Stimulated activated naive B cell treated with anti-CD40 and anti-IgM and Interleukin-4, amounts not matched to agents 10 μg/mL and 1 μg/mL and 100 μg/mL, for 72 hours (primary cell): Measurements from ENCODE around the gene CPT1B.
"Not testable (repeated sequence)": the region's sequence is repeated elsewhere in the genome, so short reads cannot be mapped to it uniquely, and the experiment has no call there.

Source experiments
- ATAC-seq, 2 donors: fragments of 150-1000 bp; cut with Tn5 transposase; replicated peaks; 2 replicates each; pipeline ENCODE4 v1.10.0; 2021; ENCODE audit warnings: moderate library complexity in 1 of 2
- DNase-seq: peaks from one replicate; pipeline ENCODE4 v3.0.0; 2021
- H3K27ac Mint-ChIP-seq: one replicate; pipeline ENCODE4 v1.8.0; 2022; ENCODE audit warnings: mild to moderate bottlenecking, mixed read lengths
- H3K27me3 Mint-ChIP-seq, 2 donors: one replicate each; pipeline ENCODE4 v1.8.0; 2022; ENCODE audit warnings: mixed read lengths in 2 of 2
- H3K36me3 Mint-ChIP-seq, 2 donors: one replicate each; pipeline ENCODE4 v1.8.0; 2022; ENCODE audit warnings: mixed read lengths in 2 of 2, mild to moderate bottlenecking in 1 of 2
- H3K4me1 Mint-ChIP-seq, 2 donors: one replicate each; pipeline ENCODE4 v1.8.0; 2022; ENCODE audit warnings: mixed read lengths in 2 of 2, mild to moderate bottlenecking in 1 of 2
- H3K4me3 Mint-ChIP-seq, 2 donors: one replicate each; pipeline ENCODE4 v1.8.0; 2022; ENCODE audit warnings: mild to moderate bottlenecking in 2 of 2, mixed read lengths in 2 of 2, moderate library complexity in 1 of 2
- H3K9me3 Mint-ChIP-seq, 2 donors: one replicate each; pipeline ENCODE4 v1.8.0; 2022; ENCODE audit warnings: mixed read lengths in 2 of 2, mild to moderate bottlenecking in 1 of 2

CPT1B gene

DNA sequence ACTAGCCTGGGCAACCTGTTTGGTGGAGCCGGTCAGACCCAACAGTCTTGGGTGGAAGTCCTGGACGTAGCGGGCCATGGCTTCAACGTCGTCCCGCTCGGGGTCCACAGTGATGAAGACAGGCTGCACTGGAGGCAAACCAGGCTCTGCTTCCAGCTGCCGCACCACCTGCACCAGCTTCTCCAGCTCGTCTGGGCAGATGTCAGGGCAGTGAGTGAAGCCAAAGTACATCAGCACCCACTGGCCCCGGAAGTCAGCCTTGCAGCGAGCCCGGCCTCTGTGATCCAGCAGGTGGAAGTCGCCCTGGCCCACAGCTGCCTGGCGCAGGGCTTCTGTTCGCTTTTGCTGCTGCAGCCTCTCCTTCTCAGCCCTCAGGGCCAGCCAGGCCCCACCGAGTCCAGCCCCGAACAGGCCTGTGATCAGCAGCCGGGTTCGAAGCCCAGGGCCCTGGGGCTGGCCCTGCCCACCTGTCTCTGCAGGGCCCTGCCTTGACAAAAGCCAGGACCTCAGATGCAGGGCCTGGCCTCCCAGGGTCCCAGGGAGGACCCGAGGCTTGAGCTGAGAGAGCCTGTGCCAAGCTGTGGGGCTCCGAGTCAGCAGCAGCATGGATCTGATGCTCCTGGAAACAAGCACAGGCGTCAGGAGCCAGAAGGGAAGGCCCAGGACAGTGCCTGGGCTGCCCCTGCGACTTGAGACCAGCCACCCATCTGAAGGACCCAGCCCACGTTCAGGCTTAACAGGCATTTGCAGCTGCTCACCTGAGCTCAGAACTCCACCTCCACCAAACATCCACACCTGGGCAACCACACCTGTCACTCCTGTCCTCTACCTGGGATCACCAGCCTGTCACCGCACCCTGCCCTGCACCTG, 54.2 kb downstream of the CPT1B start:
- H3K4me1 Mint-ChIP-seq, result peaks cover 36 to 62% of the 10 kb centered on the region in 2 donors
- H3K4me3 Mint-ChIP-seq, result peak overlapping the region; percentile 92 to 93
- peaks cover 59 to 61% of the 10 kb centered on the region in 2 donors for H3K36me3 Mint-ChIP-seq
- peak overlapping the region; percentile 96 for H3K27ac Mint-ChIP-seq
- H3K9me3 Mint-ChIP-seq, result no peaks in the 10 kb centered on the region
- DNase-seq, result no peak
- no peak for ATAC-seq
- H3K27me3 Mint-ChIP-seq, result no peaks in the 10 kb centered on the region

DNA sequence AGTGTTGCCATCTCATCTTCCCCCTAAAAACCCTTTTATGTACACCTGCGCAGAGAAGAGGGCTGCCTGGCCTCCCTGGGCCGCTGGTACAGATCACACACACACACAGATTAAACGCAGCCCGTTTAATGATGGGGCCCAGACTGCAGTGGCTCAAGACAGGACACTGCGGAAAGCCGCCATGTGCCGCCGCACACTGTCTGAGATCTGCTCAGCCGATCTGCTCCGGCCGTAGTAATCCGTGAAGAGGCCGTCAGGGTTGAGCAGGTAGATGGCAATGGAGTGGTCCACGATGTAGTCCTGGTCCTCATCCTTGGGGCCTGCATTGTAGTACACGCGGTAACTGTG, 54.8 kb downstream of the CPT1B start:
- DNase-seq, result no peak
- Mint-ChIP-seq H3K36me3 (peaks cover 59 to 60% of the 10 kb centered on the region in 2 donors), H3K4me3 (peak overlapping the region; percentile 14 to 93), H3K27me3 (no peaks in the 10 kb centered on the region), H3K9me3 (no peaks in the 10 kb centered on the region), H3K27ac (peak overlapping the region; percentile 96), H3K4me1 (peaks cover 30 to 56% of the 10 kb centered on the region in 2 donors)
- ATAC-seq, result no peak

DNA sequence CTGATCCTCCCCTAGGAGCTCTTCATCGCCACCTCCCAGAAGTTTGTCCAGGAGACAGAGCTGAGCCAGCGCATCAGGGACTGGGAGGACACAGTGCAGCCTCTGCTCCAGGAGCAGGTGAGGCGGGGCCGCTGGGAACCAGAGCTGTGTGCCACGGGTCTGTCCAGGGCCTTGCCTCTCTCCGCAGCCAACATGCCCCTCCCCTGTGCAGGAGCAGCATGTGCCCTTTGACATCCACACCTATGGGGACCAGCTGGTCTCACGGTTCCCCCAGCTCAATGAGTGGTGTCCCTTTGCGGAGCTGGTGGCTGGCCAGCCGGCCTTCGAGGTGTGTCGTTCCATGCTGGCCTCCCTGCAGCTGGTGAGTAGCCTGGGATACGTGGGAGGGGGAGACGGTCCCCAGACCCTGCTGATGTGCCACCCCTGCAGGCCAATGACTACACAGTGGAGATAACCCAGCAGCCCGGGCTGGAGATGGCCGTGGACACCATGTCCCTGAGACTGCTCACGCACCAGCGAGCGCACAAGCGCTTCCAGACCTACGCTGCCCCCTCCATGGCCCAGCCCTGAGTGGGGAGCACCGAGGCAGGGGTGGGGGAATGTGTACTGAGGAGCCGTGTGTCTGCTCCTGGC, 55.3 kb downstream of the CPT1B start:
- no peaks in the 10 kb centered on the region for H3K9me3 Mint-ChIP-seq
- peak overlapping the region; percentile 9 for H3K27ac Mint-ChIP-seq
- ATAC-seq (no peak), DNase-seq (no peak)
- H3K4me3 Mint-ChIP-seq, result peak overlapping the region in 1 of 2 donors; percentile 33
- peaks cover 56 to 59% of the 10 kb centered on the region in 2 donors for H3K36me3 Mint-ChIP-seq
- H3K27me3 Mint-ChIP-seq, result no peaks in the 10 kb centered on the region
- H3K4me1 Mint-ChIP-seq, result peaks cover 25 to 51% of the 10 kb centered on the region in 2 donors

DNA sequence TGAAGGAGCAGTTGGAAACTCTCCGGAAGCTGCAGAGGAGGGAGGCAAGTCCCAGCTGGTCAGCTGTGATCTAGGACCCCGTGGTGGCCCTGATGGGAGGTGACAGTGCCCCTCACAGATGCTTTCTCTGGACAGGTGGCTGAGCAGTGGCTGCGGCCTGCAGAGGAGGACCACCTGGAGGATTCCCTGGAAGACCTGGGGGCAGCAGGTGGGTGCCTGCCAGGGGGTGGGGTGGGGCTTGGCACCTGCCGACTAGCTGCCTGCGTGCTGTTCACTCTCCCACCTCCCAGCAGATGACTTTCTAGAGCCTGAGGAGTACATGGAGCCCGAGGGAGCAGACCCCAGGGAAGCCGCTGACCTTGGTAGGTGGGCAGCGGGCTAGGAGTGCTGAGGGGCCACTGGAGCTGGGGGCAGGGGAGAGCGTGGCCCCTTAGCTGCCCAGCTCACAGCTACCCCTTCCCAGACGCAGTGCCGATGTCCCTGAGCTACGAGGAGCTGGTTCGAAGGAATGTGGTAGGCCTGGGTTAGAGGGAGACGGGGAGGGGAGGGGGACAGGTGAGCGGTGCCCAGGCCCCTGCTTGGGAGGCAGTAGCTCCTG, 55.9 kb downstream of the CPT1B start:
- peaks cover 21 to 45% of the 10 kb centered on the region in 2 donors for H3K4me1 Mint-ChIP-seq
- H3K27me3 Mint-ChIP-seq, result no peaks in the 10 kb centered on the region
- no peaks in the 10 kb centered on the region for H3K9me3 Mint-ChIP-seq
- no peak overlapping the region for H3K4me3 Mint-ChIP-seq
- ATAC-seq, result no peak
- peaks cover 55 to 58% of the 10 kb centered on the region in 2 donors for H3K36me3 Mint-ChIP-seq
- DNase-seq, result no peak
- H3K27ac Mint-ChIP-seq, result peak overlapping the region; percentile 59

DNA sequence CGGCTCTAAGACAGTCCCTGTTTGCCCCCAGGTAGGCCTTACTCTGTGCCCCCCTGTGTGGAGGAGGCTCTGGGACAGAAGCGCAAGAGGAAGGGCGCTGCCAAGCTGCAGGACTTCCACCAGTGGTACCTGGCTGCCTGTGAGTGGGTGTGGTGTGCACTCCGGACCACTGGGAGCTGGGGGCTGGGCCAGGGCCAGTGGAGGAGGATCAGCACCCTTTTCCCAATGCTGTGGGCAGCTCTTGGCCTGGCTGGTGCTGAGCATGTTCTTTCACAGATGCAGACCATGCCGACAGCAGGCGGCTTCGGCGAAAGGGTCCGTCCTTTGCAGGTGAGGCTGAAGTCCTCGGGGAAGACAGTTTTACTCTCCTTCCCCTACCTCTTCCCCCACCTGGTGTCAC, 56.5 kb downstream of the CPT1B start:
- Mint-ChIP-seq H3K9me3 (no peaks in the 10 kb centered on the region), H3K27ac (no peak overlapping the region), H3K36me3 (peaks cover 50 to 56% of the 10 kb centered on the region in 2 donors), H3K27me3 (no peaks in the 10 kb centered on the region), H3K4me3 (no peak overlapping the region), H3K4me1 (peaks cover 15 to 39% of the 10 kb centered on the region in 2 donors)
- DNase-seq (no peak), ATAC-seq (no peak)

DNA sequence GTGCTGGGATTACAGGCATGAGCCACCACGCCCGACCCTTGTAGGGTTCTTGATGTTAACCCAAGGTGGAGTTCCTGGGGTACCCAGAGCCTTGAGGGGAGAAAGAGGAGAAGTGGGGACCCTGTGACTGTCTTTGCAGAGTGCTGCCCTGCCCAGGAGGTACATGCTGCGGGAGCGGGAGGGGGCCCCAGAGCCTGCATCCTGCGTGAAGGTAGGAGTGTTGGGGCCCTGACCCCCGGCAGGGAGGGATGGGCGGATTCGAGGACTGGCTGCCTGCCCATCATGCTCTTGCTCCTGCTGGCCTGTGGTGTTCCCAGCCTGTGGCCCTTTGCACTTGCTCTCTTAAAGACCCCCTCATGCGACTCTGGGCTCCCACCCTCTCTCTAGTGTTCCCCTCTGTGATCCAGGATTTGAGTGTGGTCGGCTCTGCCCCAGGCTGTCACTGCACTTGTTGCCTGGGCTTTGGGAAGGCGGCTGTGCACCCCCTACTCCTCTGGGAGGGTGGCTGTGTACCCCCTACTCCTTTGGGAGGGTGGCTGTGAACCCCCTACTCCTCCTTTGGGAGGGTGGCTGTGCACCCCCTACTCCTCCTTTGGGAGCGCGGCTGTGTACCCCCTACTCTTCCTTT, 57.3 kb downstream of the CPT1B start:
- DNase-seq (no peak), ATAC-seq (no peak)
- no peak overlapping the region for H3K4me3 Mint-ChIP-seq
- H3K36me3 Mint-ChIP-seq, result peaks cover 51 to 61% of the 10 kb centered on the region in 2 donors
- H3K4me1 Mint-ChIP-seq, result peaks cover 13 to 36% of the 10 kb centered on the region in 2 donors
- no peaks in the 10 kb centered on the region for H3K9me3 Mint-ChIP-seq
- no peaks in the 10 kb centered on the region for H3K27me3 Mint-ChIP-seq
- no peak overlapping the region for H3K27ac Mint-ChIP-seq

DNA sequence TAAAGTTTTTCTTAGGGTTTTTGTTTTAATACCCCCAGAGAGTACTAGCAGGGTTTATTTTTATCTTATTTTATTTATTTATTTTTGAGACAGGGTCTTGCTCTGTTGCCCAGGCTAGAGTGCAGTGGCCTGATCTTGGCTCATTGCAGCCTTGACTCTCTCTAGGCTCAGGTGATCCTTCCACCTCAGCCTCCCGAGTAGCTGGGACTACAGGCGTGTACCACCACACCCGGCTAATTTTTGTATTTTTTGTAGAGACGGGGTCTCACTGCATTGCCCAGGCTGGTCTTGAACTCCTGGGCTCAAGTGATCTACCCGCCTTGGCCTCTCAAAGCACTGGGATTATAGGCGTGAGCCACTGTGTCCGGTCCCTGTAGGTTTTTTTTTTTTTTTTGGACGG, 58.0 kb downstream of the CPT1B start:
- H3K27me3 Mint-ChIP-seq, DNase-seq, H3K4me3 Mint-ChIP-seq, ATAC-seq, H3K27ac Mint-ChIP-seq, H3K9me3 Mint-ChIP-seq: not testable (repeated sequence)
- peaks cover 15 to 31% of the 10 kb centered on the region in 2 donors for H3K4me1 Mint-ChIP-seq
- H3K36me3 Mint-ChIP-seq, result peaks cover 48 to 66% of the 10 kb centered on the region in 2 donors

DNA sequence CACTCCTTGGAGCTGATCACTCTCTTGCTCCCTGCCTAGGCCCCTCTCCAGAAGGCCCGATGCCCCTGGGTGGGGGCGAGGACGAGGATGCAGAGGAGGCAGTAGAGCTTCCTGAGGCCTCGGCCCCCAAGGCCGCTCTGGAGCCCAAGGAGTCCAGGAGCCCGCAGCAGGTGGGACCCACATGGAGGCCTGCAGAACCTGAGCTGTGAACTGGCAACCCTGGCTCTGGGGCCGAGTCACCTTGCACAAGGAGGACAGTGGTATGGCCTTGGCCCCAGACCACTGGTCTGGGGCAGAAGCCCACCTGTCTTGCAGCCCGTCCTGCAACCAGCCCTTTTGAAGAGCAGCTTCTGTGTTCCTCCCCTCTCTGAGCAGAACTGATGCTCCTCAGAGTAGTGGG, 59.1 kb downstream of the CPT1B start:
- Mint-ChIP-seq H3K4me1 (peaks cover 13 to 30% of the 10 kb centered on the region in 2 donors), H3K36me3 (peaks cover 46 to 67% of the 10 kb centered on the region in 2 donors), H3K9me3 (no peaks in the 10 kb centered on the region), H3K27me3 (no peaks in the 10 kb centered on the region), H3K4me3 (no peak overlapping the region), H3K27ac (no peak overlapping the region)
- ATAC-seq (no peak), DNase-seq (no peak)
